ENCODE measurements around the gene PIGV. TPM values are rescaled to one million over a fixed set of nuclear protein-coding genes. Genes with fewer than 3 reads are reported as not detected.
"Not testable (repeated sequence)": the region's sequence is repeated elsewhere in the genome, so short reads cannot be mapped to it uniquely, and the experiment has no call there.

The PIGV gene
- total RNA-seq, 1 experiment from 2014 or later = 7.5 TPM

DNA sequence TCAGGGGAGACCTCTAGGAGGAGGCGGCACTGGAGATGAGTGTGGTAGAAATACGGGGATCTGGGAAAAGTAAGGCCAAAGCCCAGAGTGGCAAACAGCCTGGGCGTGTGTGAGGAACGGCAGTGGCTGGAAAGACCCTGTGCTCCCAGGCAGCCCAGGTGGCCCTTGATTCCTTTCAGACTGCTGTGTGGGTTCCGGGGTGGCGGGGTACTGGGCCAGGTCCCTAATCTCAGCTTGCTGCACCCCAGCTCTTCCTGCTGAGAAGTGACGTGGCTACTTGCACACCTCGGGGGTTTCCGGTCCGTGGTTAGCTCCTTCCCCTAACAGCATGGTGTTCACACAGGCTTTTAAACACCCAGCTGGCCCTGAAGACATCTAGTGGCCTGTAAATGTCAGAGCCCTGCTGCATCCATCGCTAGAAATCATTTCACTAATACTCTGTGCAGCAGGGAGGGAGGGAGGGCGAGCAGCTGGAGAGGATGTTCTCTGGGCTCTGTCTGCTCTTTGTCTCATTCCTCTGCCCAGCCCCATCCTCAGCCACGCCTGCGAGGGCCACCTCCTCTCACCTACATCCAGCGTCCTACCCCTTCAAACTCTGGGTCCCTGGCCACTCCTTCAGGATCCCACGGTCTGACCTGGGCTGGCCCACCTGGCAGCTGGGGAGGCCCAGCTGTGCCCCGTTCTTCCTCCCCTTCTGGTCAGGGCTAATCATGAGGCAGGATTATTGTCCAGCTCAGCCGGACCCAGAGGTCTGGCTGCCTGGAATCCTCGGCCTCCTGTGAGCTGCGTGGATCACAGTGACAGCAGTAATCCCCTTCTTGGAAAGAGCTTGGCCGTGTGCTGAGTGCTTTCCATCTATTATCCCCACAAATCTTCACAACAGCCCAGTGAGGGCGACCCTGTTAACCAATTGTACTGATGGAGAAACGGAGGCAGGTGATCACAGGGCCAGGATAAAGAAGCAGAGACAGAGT is 46.0 kb downstream of the PIGV start:
- TF ChIP-seq, protein P1, sequence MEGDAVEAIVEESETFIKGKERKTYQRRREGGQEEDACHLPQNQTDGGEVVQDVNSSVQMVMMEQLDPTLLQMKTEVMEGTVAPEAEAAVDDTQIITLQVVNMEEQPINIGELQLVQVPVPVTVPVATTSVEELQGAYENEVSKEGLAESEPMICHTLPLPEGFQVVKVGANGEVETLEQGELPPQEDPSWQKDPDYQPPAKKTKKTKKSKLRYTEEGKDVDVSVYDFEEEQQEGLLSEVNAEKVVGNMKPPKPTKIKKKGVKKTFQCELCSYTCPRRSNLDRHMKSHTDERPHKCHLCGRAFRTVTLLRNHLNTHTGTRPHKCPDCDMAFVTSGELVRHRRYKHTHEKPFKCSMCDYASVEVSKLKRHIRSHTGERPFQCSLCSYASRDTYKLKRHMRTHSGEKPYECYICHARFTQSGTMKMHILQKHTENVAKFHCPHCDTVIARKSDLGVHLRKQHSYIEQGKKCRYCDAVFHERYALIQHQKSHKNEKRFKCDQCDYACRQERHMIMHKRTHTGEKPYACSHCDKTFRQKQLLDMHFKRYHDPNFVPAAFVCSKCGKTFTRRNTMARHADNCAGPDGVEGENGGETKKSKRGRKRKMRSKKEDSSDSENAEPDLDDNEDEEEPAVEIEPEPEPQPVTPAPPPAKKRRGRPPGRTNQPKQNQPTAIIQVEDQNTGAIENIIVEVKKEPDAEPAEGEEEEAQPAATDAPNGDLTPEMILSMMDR (conservative IDR thresholded peaks at IDR 0.05) = no peak
- Histone ChIP-seq H2AFZ (ENCODE audit: low read length) (no peak overlapping the region), H3K23me2 (ENCODE audit: insufficient read length, low read depth, low read length, poor library complexity, severe bottlenecking) (no peaks in the 10 kb centered on the region), H2BK5ac (ENCODE audit: insufficient read length, low read length) (no peak overlapping the region), H3K4me1 (ENCODE audit: insufficient read depth, low read length) (no peaks in the 10 kb centered on the region), H4K91ac (ENCODE audit: insufficient read length, low read depth, low read length) (no peak overlapping the region), H3K14ac (ENCODE audit: insufficient read depth, low read length) (no peak overlapping the region), H2BK12ac (ENCODE audit: insufficient read length, low read depth, low read length) (no peak overlapping the region), H4K20me1 (ENCODE audit: control insufficient read depth, insufficient read depth, insufficient read length) (no peaks in the 10 kb centered on the region), H4K8ac (replicated peaks; ENCODE audit: insufficient read length, low read depth, low read length) (no peak overlapping the region), H3K9ac (ENCODE audit: extremely low read depth, insufficient read length, low read length) (no peak overlapping the region), H2BK120ac (ENCODE audit: low read depth, low read length, poor library complexity, severe bottlenecking) (no peak overlapping the region), H2AK5ac (ENCODE audit: insufficient read length, low read length) (no peak overlapping the region), H4K5ac (ENCODE audit: insufficient read length, low read depth, low read length) (no peak overlapping the region), H3K27me3 (ENCODE audit: insufficient read depth, low read length) (no peaks in the 10 kb centered on the region), H3K9me3 (ENCODE audit: control insufficient read depth, low read depth, low read length) (no peaks in the 10 kb centered on the region), H3K56ac (ENCODE audit: insufficient read length, low read depth, low read length) (no peak overlapping the region), H2BK15ac (ENCODE audit: low read depth, low read length) (no peak overlapping the region), H3K79me1 (ENCODE audit: insufficient read depth, low read depth, low read length, poor library complexity, severe bottlenecking) (no peaks in the 10 kb centered on the region), H2BK20ac (ENCODE audit: low read depth, low read length, poor library complexity, severe bottlenecking) (no peak overlapping the region), H3K23ac (ENCODE audit: insufficient read length, low read depth, low read length) (no peak overlapping the region), H3K18ac (ENCODE audit: insufficient read length, low read depth, low read length) (no peak overlapping the region), H3K79me2 (ENCODE audit: insufficient read depth, low read length) (no peaks in the 10 kb centered on the region; the same call in 1 of the 2 replicates), H3K27ac (ENCODE audit: insufficient read length, low read depth, low read length) (no peak overlapping the region), H3T11ph (ENCODE audit: low read length) (no peak overlapping the region), H3K4ac (ENCODE audit: low read depth, low read length) (no peak overlapping the region), H3K4me2 (ENCODE audit: insufficient read depth, insufficient read length, low read length) (no peak overlapping the region)
- no peak for DNase-seq
- Mint-ChIP-seq H3K27me3 (ENCODE audit: low read depth) (no peaks in the 10 kb centered on the region), H3K9me3 (no peaks in the 10 kb centered on the region; a peak in 1 of 5 replicates), H3K36me3 (ENCODE audit: insufficient read depth in 1 of 3, low read depth in 3 of 3) (peaks cover 34 to 55% (median 48%) of the 10 kb centered on the region in 3 experiments), H3K4me3 (no peak overlapping the region), H3K4me1 (peaks cover 8 to 9% of the 10 kb centered on the region in 2 experiments), H3K27ac (no peak overlapping the region)
- WGBS (ENCODE audit: extremely low coverage, insufficient read length, low lambda C conversion rate) = no CpG with 5 or more reads among the region's 23 CpGs

DNA sequence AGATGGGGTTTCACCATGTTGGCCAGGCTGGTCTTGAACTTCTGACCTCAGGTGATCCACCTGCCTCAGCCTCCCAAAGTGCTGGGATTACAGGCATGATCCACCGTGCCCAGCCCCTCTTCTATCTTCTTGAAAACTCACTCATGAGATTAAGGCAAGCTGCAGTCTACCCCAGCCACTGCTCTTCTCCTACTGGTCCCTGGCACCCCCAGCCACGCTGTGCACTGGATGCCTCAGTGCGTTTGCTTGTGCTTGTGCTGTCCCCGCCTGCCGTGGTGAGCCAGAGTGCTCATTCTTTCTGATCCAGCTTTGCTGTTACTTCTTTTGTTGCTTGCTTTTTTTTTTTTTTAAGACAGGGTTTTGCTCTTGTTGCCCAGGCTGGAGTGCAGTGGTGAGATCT is 49.9 kb downstream of the PIGV start:
- not testable (repeated sequence) for H3K79me2 ChIP-seq (ENCODE audit: insufficient read depth, low read length); H2BK12ac ChIP-seq (ENCODE audit: insufficient read length, low read depth, low read length); H3K4me2 ChIP-seq (ENCODE audit: insufficient read depth, insufficient read length, low read length); H2AFZ ChIP-seq (ENCODE audit: low read length); H3K27ac Mint-ChIP-seq; H4K5ac ChIP-seq (ENCODE audit: insufficient read length, low read depth, low read length); H2BK120ac ChIP-seq (ENCODE audit: low read depth, low read length, poor library complexity, severe bottlenecking); H3K23me2 ChIP-seq (ENCODE audit: insufficient read length, low read depth, low read length, poor library complexity, severe bottlenecking); H2BK15ac ChIP-seq (ENCODE audit: low read depth, low read length); H3K27me3 ChIP-seq (ENCODE audit: insufficient read depth, low read length); H4K91ac ChIP-seq (ENCODE audit: insufficient read length, low read depth, low read length); H2BK20ac ChIP-seq (ENCODE audit: low read depth, low read length, poor library complexity, severe bottlenecking); H3K9ac ChIP-seq (ENCODE audit: extremely low read depth, insufficient read length, low read length); H3K79me1 ChIP-seq (ENCODE audit: insufficient read depth, low read depth, low read length, poor library complexity, severe bottlenecking); H3K9me3 Mint-ChIP-seq; H3K4me1 ChIP-seq (ENCODE audit: insufficient read depth, low read length); H3K4me3 Mint-ChIP-seq; H4K20me1 ChIP-seq (ENCODE audit: control insufficient read depth, insufficient read depth, insufficient read length); H3K4me1 Mint-ChIP-seq; H2BK5ac ChIP-seq (ENCODE audit: insufficient read length, low read length); DNase-seq; H2AK5ac ChIP-seq (ENCODE audit: insufficient read length, low read length); H3K9me3 ChIP-seq (ENCODE audit: control insufficient read depth, low read depth, low read length); H4K8ac ChIP-seq (replicated peaks; ENCODE audit: insufficient read length, low read depth, low read length); H3K4ac ChIP-seq (ENCODE audit: low read depth, low read length); H3K18ac ChIP-seq (ENCODE audit: insufficient read length, low read depth, low read length); H3K56ac ChIP-seq (ENCODE audit: insufficient read length, low read depth, low read length); H3K14ac ChIP-seq (ENCODE audit: insufficient read depth, low read length); H3K27me3 Mint-ChIP-seq (ENCODE audit: low read depth); H3T11ph ChIP-seq (ENCODE audit: low read length); H3K27ac ChIP-seq (ENCODE audit: insufficient read length, low read depth, low read length); H3K23ac ChIP-seq (ENCODE audit: insufficient read length, low read depth, low read length)
- peaks cover 33 to 65% (median 55%) of the 10 kb centered on the region in 3 experiments for H3K36me3 Mint-ChIP-seq (ENCODE audit: insufficient read depth in 1 of 3, low read depth in 3 of 3)
- WGBS (ENCODE audit: extremely low coverage, insufficient read length, low lambda C conversion rate) = no CpG with 5 or more reads among the region's 5 CpGs
